Measurements from ENCODE around the gene GLRX3. TPM values are rescaled to one million over a fixed set of nuclear protein-coding genes. Genes with fewer than 3 reads are reported as not detected.

GLRX3 gene
- total and polyA plus RNA-seq, 7 donors = 53.9 to 249 (median 76.9) TPM

GRCh38 chr10:130222381-130222780 is 86.2 kb downstream of the GLRX3 start:
- no peak for DNase-seq
- no peak overlapping the region for H3K27ac ChIP-seq
- intact Hi-C loops (cut with DNase I) = no loop called here
- H3K4me3 ChIP-seq = no peak overlapping the region
- 82 to 86% (median 85%) methylated on average over 8 of the region's 8 CpGs for WGBS, 3 donors
- no peaks in the 10 kb centered on the region for H3K4me1 ChIP-seq
- no peak for TF ChIP-seq CTCF (IDR thresholded peaks at IDR 0.05)
- H3K9me3 ChIP-seq = no peaks in the 10 kb centered on the region
- H3K36me3 ChIP-seq (ENCODE audit: insufficient read depth in 1 of 2, low read depth in 1 of 2) = no peaks in the 10 kb centered on the region
- H3K27me3 ChIP-seq (ENCODE audit: insufficient read depth in 3 of 3, low read length in 2 of 3) = no peaks in the 10 kb centered on the region
- no peak for ATAC-seq

- Histone ChIP-seq H3K27me3 (ENCODE audit: insufficient read depth in 3 of 3, low read length in 2 of 3) (no peaks in the 10 kb centered on the region), H3K27ac (no peak overlapping the region), H3K4me1 (no peaks in the 10 kb centered on the region), H3K36me3 (ENCODE audit: insufficient read depth in 1 of 2, low read depth in 1 of 2) (no peaks in the 10 kb centered on the region), H3K4me3 (no peak overlapping the region), H3K9me3 (peaks cover 9% of the 10 kb centered on the region)
- 71 to 75% (median 73%) methylated on average over 4 of the region's 4 CpGs for WGBS, 3 donors
- intact Hi-C loops (cut with DNase I) = no loop called here
- no peak for ATAC-seq
- no peak for TF ChIP-seq CTCF (IDR thresholded peaks at IDR 0.05)
- DNase-seq = no peak
Measured at GRCh38 chr10:130224228-130224627, 88.0 kb downstream of the GLRX3 start.

DNA sequence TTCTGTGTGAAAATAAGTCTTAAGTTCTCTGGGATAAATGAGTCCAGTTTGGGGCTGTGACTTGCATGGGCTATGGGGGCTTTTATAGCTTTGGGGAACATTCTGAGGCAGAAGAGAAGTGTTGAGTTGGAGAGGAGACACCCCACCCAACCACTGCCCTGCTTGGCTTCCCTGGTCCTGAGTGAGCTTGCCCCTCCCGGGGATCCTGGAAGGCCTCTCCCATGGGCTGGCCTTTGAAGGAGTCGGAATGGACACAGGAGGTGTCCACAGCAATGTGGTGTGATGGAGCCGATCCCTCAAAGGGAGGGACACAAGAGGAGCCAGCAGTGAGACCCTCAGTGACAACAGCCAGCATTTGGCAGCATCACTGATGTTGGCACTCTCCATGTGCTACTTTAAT is 89.8 kb downstream of the GLRX3 start:
- no peak for DNase-seq
- Histone ChIP-seq H3K36me3 (ENCODE audit: insufficient read depth in 1 of 2, low read depth in 1 of 2) (no peaks in the 10 kb centered on the region), H3K9me3 (peaks cover 9% of the 10 kb centered on the region), H3K4me3 (no peak overlapping the region), H3K4me1 (no peaks in the 10 kb centered on the region), H3K27me3 (ENCODE audit: insufficient read depth in 3 of 3, low read length in 2 of 3) (no peaks in the 10 kb centered on the region), H3K27ac (no peak overlapping the region)
- TF ChIP-seq CTCF (IDR thresholded peaks at IDR 0.05) = no peak
- WGBS, 3 donors = 90 to 95% (median 91%) methylated on average over 3 of the region's 3 CpGs
- intact Hi-C loops (cut with DNase I) = no loop called here
- no peak for ATAC-seq

DNA sequence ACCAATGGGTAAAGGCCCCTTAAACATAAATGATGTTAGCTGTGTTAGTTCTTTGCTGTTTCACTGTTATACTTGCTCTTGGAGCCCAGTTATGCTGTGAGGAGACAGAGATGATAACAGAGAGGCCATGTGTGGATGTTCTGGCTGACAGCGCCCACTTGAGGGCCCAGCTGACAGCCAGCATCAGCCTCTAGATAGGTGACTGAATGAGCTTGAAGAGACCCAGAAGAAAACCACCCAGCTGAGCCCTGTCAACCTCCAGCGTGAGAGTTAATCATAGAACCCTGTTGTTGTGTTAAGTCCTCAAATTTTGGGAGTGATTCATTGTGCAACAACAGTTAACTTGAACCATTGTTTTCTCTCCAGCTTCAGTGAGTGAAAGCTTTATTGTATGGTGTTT is 91.7 kb downstream of the GLRX3 start:
- no peaks in the 10 kb centered on the region for H3K36me3 ChIP-seq (ENCODE audit: insufficient read depth in 1 of 2, low read depth in 1 of 2)
- H3K9me3 ChIP-seq = peaks cover 9% of the 10 kb centered on the region
- no peaks in the 10 kb centered on the region for H3K27me3 ChIP-seq (ENCODE audit: insufficient read depth in 3 of 3, low read length in 2 of 3)
- no peak for DNase-seq
- H3K4me3 ChIP-seq = no peak overlapping the region
- ATAC-seq = no peak
- TF ChIP-seq CTCF (IDR thresholded peaks at IDR 0.05) = no peak
- H3K4me1 ChIP-seq = no peaks in the 10 kb centered on the region
- intact Hi-C loops (cut with DNase I) = no loop called here
- WGBS, 3 donors = 85 to 89% (median 85%) methylated on average over 2 of the region's 2 CpGs
- H3K27ac ChIP-seq = no peak overlapping the region

Other genes with a start within 250 kb of the GLRX3 start
- gene EBF3, start 172.1 kb upstream of the GLRX3 start, total RNA-seq = 1 to 10 TPM; 4.5 to 8.5 (median 5.9) TPM
- 10 to 100 TPM in 1 of 3 donors, 1 to 10 TPM in 2; 3.2 to 10.1 (median 3.4) TPM for gene EBF3, start 172.1 kb upstream of the GLRX3 start, polyA plus RNA-seq
- 1 to 10 TPM; 4.1 to 5.1 (median 4.9) TPM for gene C10orf143, start 25.6 kb upstream of the GLRX3 start, total RNA-seq
- 1 to 10 TPM; 3.3 to 4.9 (median 4.1) TPM for gene C10orf143, start 25.6 kb upstream of the GLRX3 start, polyA plus RNA-seq